Iris pigment epithelial cell (primary cell): ENCODE measurements around the gene SNTB2.

ENCODE experiments used
- DNase-seq: peaks from one replicate; pipeline ENCODE4 v3.0.0-alpha.2; 2011; ENCODE audit warnings: low read depth

The SNTB2 gene

DNA sequence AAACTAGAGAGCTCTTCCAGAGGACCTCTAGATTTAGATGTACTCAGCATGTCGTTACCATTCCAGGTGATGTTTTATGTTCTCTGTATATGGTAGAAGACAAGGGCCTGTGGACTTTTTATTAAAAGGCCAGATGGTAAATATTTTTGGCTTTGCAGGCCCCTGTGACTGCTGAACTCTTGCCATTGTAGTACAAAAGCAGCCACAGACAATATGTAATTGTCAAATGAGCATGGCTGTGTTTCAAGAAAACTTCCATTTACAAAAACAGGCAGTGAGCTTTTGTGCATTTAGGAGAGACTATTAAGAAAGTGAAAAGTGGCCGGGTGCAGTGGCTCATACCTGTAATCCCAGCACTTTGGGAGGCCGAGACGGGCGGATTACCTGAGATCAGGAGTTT lies 157.2 kb downstream of the SNTB2 start:
- no peak for DNase-seq

DNA sequence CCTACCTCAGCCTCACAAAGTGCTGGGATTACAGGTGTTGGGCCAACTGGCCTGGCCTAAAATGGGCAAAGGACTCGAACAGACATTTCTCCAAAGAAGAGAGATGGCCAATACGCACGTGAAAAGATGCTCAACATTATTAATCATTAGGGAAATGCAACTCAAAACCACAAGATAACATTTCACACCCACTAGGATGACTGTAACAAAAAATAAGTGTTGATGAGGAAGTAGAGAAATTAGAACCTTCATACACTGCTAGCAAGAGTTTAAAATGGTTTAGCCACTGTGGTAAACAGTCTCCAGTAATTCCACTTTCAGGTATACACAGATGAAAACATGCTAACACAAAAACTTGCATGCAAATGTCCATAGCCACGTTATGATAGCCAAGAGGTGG lies 159.0 kb downstream of the SNTB2 start:
- DNase-seq: no peak

GRCh38 chr16:69346683-69347082 lies 159.7 kb downstream of the SNTB2 start:
- DNase-seq: no peak

GRCh38 chr16:69348222-69348621 lies 161.3 kb downstream of the SNTB2 start:
- DNase-seq: no peak

DNA sequence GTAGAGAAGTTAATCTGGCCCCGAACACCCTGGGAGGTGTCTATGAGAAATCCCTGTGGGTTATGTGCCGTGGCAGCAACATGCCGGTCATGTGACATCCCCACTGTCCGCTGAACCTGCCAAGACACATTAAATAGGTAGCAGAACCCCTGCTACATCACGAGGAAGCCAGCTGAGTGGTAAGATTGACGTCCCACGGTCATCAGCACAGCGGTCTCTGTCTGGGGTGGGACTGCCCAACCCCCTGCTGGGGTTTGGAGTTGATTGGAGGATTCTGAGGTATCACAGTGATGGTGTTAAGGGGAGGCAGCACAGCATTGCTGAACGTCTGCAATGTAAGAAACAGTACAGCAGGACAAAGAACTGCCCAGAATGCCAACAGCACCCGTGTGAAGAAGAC lies 162.6 kb downstream of the SNTB2 start:
- DNase-seq: no peak

GRCh38 chr16:69350536-69351133 lies 163.7 kb downstream of the SNTB2 start:
- no peak for DNase-seq

- no peak for DNase-seq
Observed at GRCh38 chr16:69351309-69352027, 164.5 kb downstream of the SNTB2 start, which contains the start of gene TMED6. Gene TMED6, minus strand, starts transcription at chr16:69351786. Its CDS starts 33 bp downstream, at chr16:69351753.
